GM12878 (cell line): ENCODE measurements around the gene DCAF17. TPM values are rescaled to one million over a fixed set of nuclear protein-coding genes. Genes with fewer than 3 reads are reported as not detected.

Experiments used
- ATAC-seq: fragments of 200-7000 bp; cut with Tn5 transposase; 3 replicates; pipeline ENCODE4 v1.9.1; 2020; ENCODE audit warnings: mild to moderate bottlenecking, moderate library complexity
- BruUV-seq: library from RNA; stranded (reverse); fragments of 400-500 nt; replicated peaks from 2 replicates; lab custom pipeline; 2021; lab: Mats Ljungman, UMichigan
- CTCF ChIA-PET: fragments of 300-600 bp; sonication (Branson Sonifier 250); formaldehyde crosslinking; extraction: SDS; loops from one replicate; lab custom pipeline; 2021; ENCODE audit warnings: inconsistent platforms; lab: Yijun Ruan, JAX
- POLR2A ChIA-PET: fragments of 350-600 bp; formaldehyde crosslinking; extraction: SDS; loops from one replicate; lab custom pipeline; 2021; ENCODE audit warnings: inconsistent platforms; lab: Charles Lee
- RAD21 ChIA-PET: fragments of 300-600 bp; sonication (Branson Sonifier 250); formaldehyde crosslinking; loops from one replicate; lab custom pipeline; 2023; ENCODE audit warnings: antibody characterized with exemption; ENCODE audit not compliant: unreplicated experiment; lab: Charles Lee
- SMC1A ChIA-PET: fragments of 300-600 bp; sonication (Branson Sonifier 250); formaldehyde crosslinking; loops from one replicate; lab custom pipeline; 2023; ENCODE audit not compliant: unreplicated experiment, uncharacterized antibody; lab: Charles Lee
- DNase-seq: peaks from one replicate; pipeline ENCODE4 v3.0.0-alpha.2; 2011; ENCODE audit warnings: low read depth, low spot score
- FAIRE-seq: peaks from 3 replicates; lab custom pipeline; 2011; peaks lifted over from hg19 to GRCh38; lab: Jason Lieb, UNC
- H2AFZ ChIP-seq: 2 replicates; pipeline ENCODE4 v1.6.0; 2011; ENCODE audit warnings: low read depth, low read length, control low read depth; ENCODE audit not compliant: control insufficient read depth
- H3K27ac ChIP-seq: 2 replicates; pipeline ENCODE4 v1.5.1; 2011; ENCODE audit warnings: control low read depth; ENCODE audit not compliant: control insufficient read depth, insufficient read depth
- H3K27me3 ChIP-seq, 2 experiments: replicated peaks in 1 of 2; 2 replicates each; pipeline versions ENCODE4 v1.6.0 to v1.6.1; 2011; ENCODE audit warnings: low read length in 1 of 2; ENCODE audit not compliant: control insufficient read depth in 2 of 2, insufficient read depth in 2 of 2
- H3K36me3 ChIP-seq, 2 experiments: 2 replicates each; pipeline ENCODE4 v1.5.1; 2011; ENCODE audit warnings: low read length in 1 of 2; ENCODE audit not compliant: control insufficient read depth in 2 of 2, insufficient read depth in 2 of 2
- H3K4me1 ChIP-seq: 2 replicates; pipeline ENCODE4 v1.6.1; 2011; ENCODE audit warnings: mild to moderate bottlenecking, low read length, moderate library complexity, mixed read lengths; ENCODE audit not compliant: control insufficient read depth, insufficient read depth
- H3K4me2 ChIP-seq: 2 replicates; pipeline ENCODE4 v1.6.0; 2011; ENCODE audit warnings: control low read depth; ENCODE audit not compliant: control insufficient read depth, insufficient read depth
- H3K4me3 ChIP-seq: fragments of 200-600 bp; sonication (generic); 2 replicates; pipeline ENCODE4 v1.5.1; 2016
- H3K79me2 ChIP-seq: 2 replicates; pipeline ENCODE4 v1.6.0; 2011; ENCODE audit warnings: low read length; ENCODE audit not compliant: control insufficient read depth, insufficient read depth
- H3K9ac ChIP-seq: 2 replicates; pipeline ENCODE4 v1.8.0; 2011; ENCODE audit warnings: low read length, control low read depth, mixed read lengths; ENCODE audit not compliant: control insufficient read depth, insufficient read depth
- H3K9me3 ChIP-seq: replicated peaks from 3 replicates; pipeline ENCODE4 v1.5.1; 2011; ENCODE audit warnings: mild to moderate bottlenecking, low read length; ENCODE audit not compliant: control insufficient read depth, insufficient read depth
- H4K20me1 ChIP-seq: 2 replicates; pipeline ENCODE4 v1.6.0; 2011; ENCODE audit not compliant: control insufficient read depth, insufficient read depth
- ATF7 ChIP-seq: fragments of 450-650 bp; IDR thresholded peaks from 2 replicates; pipeline ENCODE4 v1.6.1; 2016; ENCODE audit warnings: low read depth, mild to moderate bottlenecking
- CHD1 ChIP-seq: IDR thresholded peaks from 2 replicates; pipeline ENCODE4 v1.6.1; 2012; ENCODE audit warnings: low read depth, low read length, improper control_type of control experiment
- HCFC1 ChIP-seq: fragments of 150-350 bp; IDR thresholded peaks from 2 replicates; pipeline ENCODE4 v1.6.1; 2014; ENCODE audit warnings: low read length
- MEF2A ChIP-seq: IDR thresholded peaks from 2 replicates; pipeline ENCODE4 v1.6.1; 2011; ENCODE audit warnings: low read depth, mild to moderate bottlenecking, low read length, moderate library complexity; ENCODE audit not compliant: insufficient read depth
- MEF2B ChIP-seq: fragments of 450-650 bp; IDR thresholded peaks from 2 replicates; pipeline ENCODE4 v1.6.1; 2018; ENCODE audit warnings: mild to moderate bottlenecking, moderate library complexity; ENCODE audit not compliant: partially characterized antibody, poor library complexity, severe bottlenecking
- SPI1 ChIP-seq: IDR thresholded peaks from 2 replicates; pipeline ENCODE4 v1.6.1; 2011; ENCODE audit warnings: low read depth, mild to moderate bottlenecking, low read length, moderate library complexity, borderline replicate concordance; ENCODE audit not compliant: insufficient read depth
- WGBS: methylation state at CpG from one replicate; pipeline ENCODE4 v1.1.6; 2016; ENCODE audit warnings: low lambda C conversion rate; ENCODE audit not compliant: insufficient replicate concordance, insufficient coverage; ENCODE audit errors: missing lambda C conversion rate; 5-methylcytosine and 5-hydroxymethylcytosine counted together
- in situ Hi-C: fragments of 300-500 bp; cut with MboI; formaldehyde crosslinking; loops from 9 replicates; pipeline ENCODE4 v1.14.3; 2018; ENCODE audit warnings: mixed read lengths
- intact Hi-C: fragments of 100-400 bp; cut with micrococcal nuclease; formaldehyde crosslinking; loops from one replicate; pipeline ENCODE4 v1.14.2; 2022; ENCODE audit not compliant: unreplicated experiment
- polyA plus RNA-seq, 11 experiments: library from polyadenylated mRNA; depleted of rRNA in 4 of 11; unstranded in 6 of 11; stranded (reverse) in 5 of 11; fragments of >200 nt; fragmentation: Nextera tagmentation in 4 of 11; fragmentation: Illumina TruSeq in 1 of 11; extraction: Ambion mirVana in 4 of 11; extraction: Trizol in 1 of 11; gene quantifications; 1 replicate in 1 of 11; 2 replicates in 10 of 11; pipeline versions ENCODE4 v1.2.1 to v1.2.3, GENCODE V29; 2011 to 2016; ENCODE audit warnings: inconsistent platforms in 2 of 11, missing spikeins in 2 of 11, low read depth in 1 of 11
- total RNA-seq, 4 experiments: library from RNA; depleted of rRNA in 3 of 4; stranded (reverse); fragments of >200 nt in 3 of 4; fragmentation: Illumina TruSeq in 1 of 4; extraction: Trizol in 1 of 4; gene quantifications; 2 replicates each; pipeline versions ENCODE4 v1.2.1 to v1.2.3, GENCODE V29; 2013 to 2021
- TF ChIP-seq, protein P1 (sequence below): fragments of 450-650 bp; IDR thresholded peaks from 2 replicates; pipeline ENCODE4 v1.6.1; 2018; ENCODE audit warnings: mild to moderate bottlenecking, low read depth, moderate library complexity; ENCODE audit not compliant: partially characterized antibody
- TF ChIP-seq, protein P2 (sequence below): IDR thresholded peaks from 2 replicates; pipeline ENCODE4 v1.6.1; 2011; ENCODE audit warnings: low read depth, low read length, improper control_type of control experiment, borderline replicate concordance

The DCAF17 gene
- total and polyA plus RNA-seq, 10 of the 15 experiments (the other 5 are each of a cell fraction or from before 2014, with no cell fraction given) = 5.2 to 32.9 (median 23.4) TPM

GRCh38 chr2:171531836-171532450, 97.9 kb downstream of the DCAF17 start:
- peaks cover 64% of the 10 kb centered on the region for H3K79me2 ChIP-seq
- intact Hi-C loops (no loop called here), in situ Hi-C loops (no loop called here)
- DNase-seq (no peak), ATAC-seq (no peak), FAIRE-seq (no peak)
- H3K9ac ChIP-seq = peak overlapping the region; percentile 43
- no peaks in the 10 kb centered on the region; a peak in 1 of 4 replicates for H3K36me3 ChIP-seq
- peaks cover 3% of the 10 kb centered on the region; the same call in 2 of the 3 replicates for H3K9me3 ChIP-seq
- peaks cover 11% of the 10 kb centered on the region for H3K4me1 ChIP-seq
- H4K20me1 ChIP-seq = no peaks in the 10 kb centered on the region
- SMC1A ChIA-PET = interaction anchor here (0.9 to 5.8 kb wide), 14 partner anchors 11 to 116 kb away, joined by 3 to 33 read pairs (median 4); partner anchors contain the start of gene CYBRD1
- CTCF ChIA-PET = interaction anchor here (1.3 to 3.7 kb wide), 11 partner anchors 10 to 61 kb away, joined by 3 to 17 read pairs (median 6); partner anchors contain the start of gene CYBRD1
- H3K27ac ChIP-seq = peak overlapping the region; percentile 57
- no TSS peak for BruUV-seq
- no peaks in the 10 kb centered on the region for H3K27me3 ChIP-seq
- WGBS = 12% methylated on average over 3 of the region's 3 CpGs
- H2AFZ ChIP-seq = no peak overlapping the region
- H3K4me3 ChIP-seq = peak overlapping the region; percentile 43; the same call in 1 of the 2 replicates
- peak overlapping the region; percentile 58 for H3K4me2 ChIP-seq
- RAD21 ChIA-PET = interaction anchor here (0.9 to 4.5 kb wide), 7 partner anchors 10 to 99 kb away, joined by 3 to 23 read pairs (median 4); partner anchors contain the start of genes CYBRD1, DCAF17 and METTL8
- no peak for TF ChIP-seq CHD1
- peak; percentile 64; the same call in 1 of the 2 replicates for TF ChIP-seq MEF2A
- POLR2A ChIA-PET = interaction anchor here (0.5 to 3.2 kb wide), 8 partner anchors 10 to 557 kb away, joined by 3 to 24 read pairs (median 3); partner anchors contain the start of gene CYBRD1

GRCh38 chr2:171533331-171533730, 99.3 kb downstream of the DCAF17 start:
- no peak overlapping the region for H3K4me2 ChIP-seq
- TF ChIP-seq SPI1 (no peak), HCFC1 (no peak), ATF7 (no peak), MEF2B (no peak)
- TF ChIP-seq, protein P1, sequence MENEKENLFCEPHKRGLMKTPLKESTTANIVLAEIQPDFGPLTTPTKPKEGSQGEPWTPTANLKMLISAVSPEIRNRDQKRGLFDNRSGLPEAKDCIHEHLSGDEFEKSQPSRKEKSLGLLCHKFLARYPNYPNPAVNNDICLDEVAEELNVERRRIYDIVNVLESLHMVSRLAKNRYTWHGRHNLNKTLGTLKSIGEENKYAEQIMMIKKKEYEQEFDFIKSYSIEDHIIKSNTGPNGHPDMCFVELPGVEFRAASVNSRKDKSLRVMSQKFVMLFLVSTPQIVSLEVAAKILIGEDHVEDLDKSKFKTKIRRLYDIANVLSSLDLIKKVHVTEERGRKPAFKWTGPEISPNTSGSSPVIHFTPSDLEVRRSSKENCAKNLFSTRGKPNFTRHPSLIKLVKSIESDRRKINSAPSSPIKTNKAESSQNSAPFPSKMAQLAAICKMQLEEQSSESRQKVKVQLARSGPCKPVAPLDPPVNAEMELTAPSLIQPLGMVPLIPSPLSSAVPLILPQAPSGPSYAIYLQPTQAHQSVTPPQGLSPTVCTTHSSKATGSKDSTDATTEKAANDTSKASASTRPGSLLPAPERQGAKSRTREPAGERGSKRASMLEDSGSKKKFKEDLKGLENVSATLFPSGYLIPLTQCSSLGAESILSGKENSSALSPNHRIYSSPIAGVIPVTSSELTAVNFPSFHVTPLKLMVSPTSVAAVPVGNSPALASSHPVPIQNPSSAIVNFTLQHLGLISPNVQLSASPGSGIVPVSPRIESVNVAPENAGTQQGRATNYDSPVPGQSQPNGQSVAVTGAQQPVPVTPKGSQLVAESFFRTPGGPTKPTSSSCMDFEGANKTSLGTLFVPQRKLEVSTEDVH = no peak
- TF ChIP-seq, protein P2, sequence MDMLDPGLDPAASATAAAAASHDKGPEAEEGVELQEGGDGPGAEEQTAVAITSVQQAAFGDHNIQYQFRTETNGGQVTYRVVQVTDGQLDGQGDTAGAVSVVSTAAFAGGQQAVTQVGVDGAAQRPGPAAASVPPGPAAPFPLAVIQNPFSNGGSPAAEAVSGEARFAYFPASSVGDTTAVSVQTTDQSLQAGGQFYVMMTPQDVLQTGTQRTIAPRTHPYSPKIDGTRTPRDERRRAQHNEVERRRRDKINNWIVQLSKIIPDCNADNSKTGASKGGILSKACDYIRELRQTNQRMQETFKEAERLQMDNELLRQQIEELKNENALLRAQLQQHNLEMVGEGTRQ = no peak
- H3K4me1 ChIP-seq = peaks cover 11% of the 10 kb centered on the region
- H3K4me3 ChIP-seq = no peak overlapping the region
- in situ Hi-C loops (no loop called here), intact Hi-C loops (no loop called here)
- no peak overlapping the region for H3K27ac ChIP-seq
- H3K9me3 ChIP-seq = peaks cover 3% of the 10 kb centered on the region; the same call in 2 of the 3 replicates
- 65% methylated on average over 1 of the region's 1 CpG for WGBS
- no peak overlapping the region for H2AFZ ChIP-seq
- H3K79me2 ChIP-seq = peaks cover 57% of the 10 kb centered on the region
- H3K27me3 ChIP-seq = no peaks in the 10 kb centered on the region
- RAD21 ChIA-PET = interaction anchor here (3.0 kb wide), 1 partner anchor 11 kb away, joined by 10 read pairs; the partner anchor contains the start of gene CYBRD1
- SMC1A ChIA-PET = interaction anchor here (0.6 to 5.8 kb wide), 5 partner anchors 12 to 549 kb away, joined by 3 to 33 read pairs (median 3); no protein-coding TSS in a partner anchor
- CTCF ChIA-PET = interaction anchor here (0.6 to 3.7 kb wide), 5 partner anchors 8 to 118 kb away, joined by 3 to 17 read pairs (median 3); no protein-coding TSS in a partner anchor
- H3K36me3 ChIP-seq = no peaks in the 10 kb centered on the region; a peak in 1 of 4 replicates
- H3K9ac ChIP-seq = no peak overlapping the region
- FAIRE-seq (no peak), ATAC-seq (no peak), DNase-seq (no peak)
- H4K20me1 ChIP-seq = no peaks in the 10 kb centered on the region
- BruUV-seq = no TSS peak
- POLR2A ChIA-PET = interaction anchor here (0.6 to 3.2 kb wide), 4 partner anchors 11 to 961 kb away, joined by 4 to 24 read pairs (median 6); partner anchors contain the start of gene CYBRD1
